Transverse colon (tissue), 4 donors: Measurements from ENCODE around the gene SMIM43. TPM values are rescaled to one million over a fixed set of nuclear protein-coding genes. Genes with fewer than 3 reads are reported as not detected.

ENCODE experiments used
- DNase-seq: peaks from one replicate; pipeline ENCODE4 v3.0.0-alpha.2; 2019
- H3K27ac ChIP-seq, 4 donors: fragments of 200-600 bp; sonication (generic); 2 replicates each; pipeline ENCODE4 v1.5.1; 2016 to 2018; ENCODE audit warnings: inconsistent platforms in 4 of 4
- H3K27me3 ChIP-seq: fragments of 200-600 bp; sonication (generic); 2 replicates; pipeline ENCODE4 v1.5.1; 2017; ENCODE audit warnings: inconsistent platforms
- H3K36me3 ChIP-seq, 4 donors: fragments of 200-600 bp; sonication (generic); 2 replicates each; pipeline ENCODE4 v1.5.1; 2017 to 2019; ENCODE audit warnings: inconsistent platforms in 4 of 4
- H3K4me1 ChIP-seq, 4 donors: fragments of 200-600 bp; sonication (generic); 2 replicates each; pipeline ENCODE4 v1.5.1; 2017 to 2020; ENCODE audit warnings: inconsistent platforms in 4 of 4
- H3K4me3 ChIP-seq, 4 donors: fragments of 200-600 bp; sonication (generic); 1 replicate in 1 of 4; 2 replicates in 3 of 4; pipeline versions ENCODE4 v1.5.1 to v1.6.1; 2017 to 2019; ENCODE audit warnings: inconsistent platforms in 4 of 4
- H3K9me3 ChIP-seq, 2 donors: fragments of 200-600 bp; sonication (generic); 2 replicates each; pipeline ENCODE4 v1.5.1; 2017 to 2019; ENCODE audit warnings: inconsistent platforms in 2 of 2
- EP300 ChIP-seq: sonication (generic); formaldehyde crosslinking; IDR thresholded peaks from one replicate; pipeline ENCODE4 v1.6.1; 2017; ENCODE audit warnings: antibody characterized with exemption, low read depth
- POLR2A ChIP-seq: fragments of 450-650 bp; IDR thresholded peaks from one replicate; pipeline ENCODE4 v1.6.1; 2016; ENCODE audit warnings: antibody characterized with exemption, mild to moderate bottlenecking, moderate library complexity
- POLR2AphosphoS5 ChIP-seq, 3 donors: sonication (generic); formaldehyde crosslinking; IDR thresholded peaks; one replicate each; pipeline ENCODE4 v1.6.1; 2016; ENCODE audit warnings: antibody characterized with exemption in 3 of 3
- WGBS, 2 donors: methylation state at CpG; one replicate each; pipeline ENCODE4 v1.1.5; 2018; ENCODE audit warnings: low coverage in 1 of 2; 5-methylcytosine and 5-hydroxymethylcytosine counted together
- in situ Hi-C, 4 donors: fragments of 200-750 bp; cut with MboI; loops; one replicate each; pipeline versions ENCODE4 v1.15.0 to v1.15.1; 2017; ENCODE audit warnings: low sequenced_read_pairs in 3 of 4, low pct_ligation_motif_present in 1 of 4, low pct_unique_long_range_greater_than_20kb in 1 of 4
- intact Hi-C: fragments of 100-400 bp; cut with DNase I; formaldehyde crosslinking; loops from one replicate; pipeline ENCODE4 v1.15.1; 2023; ENCODE audit warnings: low total_unique reads
- total RNA-seq, 4 donors: library from RNA; depleted of rRNA; stranded (reverse); fragments of >200 nt; gene quantifications; one replicate each; pipeline ENCODE4 v1.1.0, GENCODE V29; 2016
- TF ChIP-seq, protein P1 (sequence below), 5 experiments: fragments of 200-600 bp in 3 of 5; fragments of 450-650 bp in 2 of 5; sonication (generic) in 3 of 5; IDR thresholded peaks; 1 replicate in 2 of 5; 2 replicates in 3 of 5; pipeline ENCODE4 v1.5.1; 2016 to 2017; ENCODE audit warnings: antibody characterized with exemption in 5 of 5, inconsistent platforms in 3 of 5, mild to moderate bottlenecking in 2 of 5, moderate library complexity in 1 of 5

SMIM43 gene
- total RNA-seq, 4 donors from 2014 or later, result 0.27 TPM; not detected in 3

DNA sequence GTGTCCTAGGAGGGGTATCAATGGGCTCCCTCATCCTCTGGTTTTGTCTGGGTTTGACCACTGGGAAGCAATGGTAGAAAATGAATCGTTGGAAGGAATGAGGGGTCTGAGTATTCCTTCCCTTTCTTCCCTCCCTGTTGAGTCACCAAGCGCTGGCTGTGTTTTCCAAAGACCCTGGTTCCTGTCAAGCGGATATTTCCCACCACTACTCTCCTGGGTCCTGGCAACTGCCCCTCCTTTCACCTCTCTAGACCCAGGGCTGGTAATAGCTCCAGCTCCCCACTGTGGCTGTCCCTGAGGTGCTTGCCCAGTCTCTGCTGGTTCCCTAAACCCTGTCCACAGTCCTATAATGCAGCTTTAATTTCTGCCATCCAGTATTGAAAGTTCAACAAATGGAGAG lies 22.2 kb downstream of the SMIM43 start:
- no peaks in the 10 kb centered on the region for H3K4me1 ChIP-seq
- no peaks in the 10 kb centered on the region for H3K27me3 ChIP-seq
- no peak overlapping the region for H3K4me3 ChIP-seq
- no peaks in the 10 kb centered on the region for H3K9me3 ChIP-seq
- DNase-seq, result no peak
- 41 to 71% methylated on average over 2 to 3 of the region's 3 CpGs for WGBS, 2 donors
- H3K36me3 ChIP-seq, result no peaks in the 10 kb centered on the region
- TF ChIP-seq POLR2AphosphoS5 (IDR thresholded peaks at IDR 0.05) (no peak), POLR2A (no peak), EP300 (no peak)
- TF ChIP-seq, protein P1, sequence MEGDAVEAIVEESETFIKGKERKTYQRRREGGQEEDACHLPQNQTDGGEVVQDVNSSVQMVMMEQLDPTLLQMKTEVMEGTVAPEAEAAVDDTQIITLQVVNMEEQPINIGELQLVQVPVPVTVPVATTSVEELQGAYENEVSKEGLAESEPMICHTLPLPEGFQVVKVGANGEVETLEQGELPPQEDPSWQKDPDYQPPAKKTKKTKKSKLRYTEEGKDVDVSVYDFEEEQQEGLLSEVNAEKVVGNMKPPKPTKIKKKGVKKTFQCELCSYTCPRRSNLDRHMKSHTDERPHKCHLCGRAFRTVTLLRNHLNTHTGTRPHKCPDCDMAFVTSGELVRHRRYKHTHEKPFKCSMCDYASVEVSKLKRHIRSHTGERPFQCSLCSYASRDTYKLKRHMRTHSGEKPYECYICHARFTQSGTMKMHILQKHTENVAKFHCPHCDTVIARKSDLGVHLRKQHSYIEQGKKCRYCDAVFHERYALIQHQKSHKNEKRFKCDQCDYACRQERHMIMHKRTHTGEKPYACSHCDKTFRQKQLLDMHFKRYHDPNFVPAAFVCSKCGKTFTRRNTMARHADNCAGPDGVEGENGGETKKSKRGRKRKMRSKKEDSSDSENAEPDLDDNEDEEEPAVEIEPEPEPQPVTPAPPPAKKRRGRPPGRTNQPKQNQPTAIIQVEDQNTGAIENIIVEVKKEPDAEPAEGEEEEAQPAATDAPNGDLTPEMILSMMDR (IDR thresholded peaks at IDR 0.05), result no peak
- no peak overlapping the region for H3K27ac ChIP-seq
- in situ Hi-C loops, result loop anchor here (25.0 kb wide), 3 partner anchors 255 to 380 kb away; no protein-coding TSS in a partner anchor
- intact Hi-C loops, result no loop called here

GRCh38 chr4:121741751-121742150 lies 23.2 kb downstream of the SMIM43 start:
- H3K4me1 ChIP-seq, result no peaks in the 10 kb centered on the region
- no peak overlapping the region for H3K4me3 ChIP-seq
- no peaks in the 10 kb centered on the region for H3K27me3 ChIP-seq
- no peaks in the 10 kb centered on the region for H3K36me3 ChIP-seq
- DNase-seq, result no peak
- intact Hi-C loops, result no loop called here
- in situ Hi-C loops, result loop anchor here (25.0 kb wide), 3 partner anchors 254 to 379 kb away; no protein-coding TSS in a partner anchor
- TF ChIP-seq EP300, result no peak
- TF ChIP-seq, protein P1 (IDR thresholded peaks at IDR 0.05), result no peak
- no peak for TF ChIP-seq POLR2AphosphoS5 (IDR thresholded peaks at IDR 0.05)
- no peak for TF ChIP-seq POLR2A
- H3K9me3 ChIP-seq, result no peaks in the 10 kb centered on the region
- no peak overlapping the region for H3K27ac ChIP-seq
- 20 to 31% methylated on average over 7 of the region's 7 CpGs for WGBS, 2 donors

- TF ChIP-seq, protein P1 (IDR thresholded peaks at IDR 0.05), result no peak
- TF ChIP-seq EP300 (no peak), POLR2A (no peak), POLR2AphosphoS5 (IDR thresholded peaks at IDR 0.05) (no peak)
- in situ Hi-C loops, result loop anchor here (25.0 kb wide), 3 partner anchors 254 to 379 kb away; no protein-coding TSS in a partner anchor
- Histone ChIP-seq H3K9me3 (no peaks in the 10 kb centered on the region), H3K27me3 (no peaks in the 10 kb centered on the region), H3K27ac (no peak overlapping the region), H3K4me1 (no peaks in the 10 kb centered on the region), H3K4me3 (no peak overlapping the region), H3K36me3 (no peaks in the 10 kb centered on the region)
- DNase-seq, result no peak
- WGBS, 2 donors, result 76 to 86% methylated on average over 5 to 12 of the region's 12 CpGs
- intact Hi-C loops, result no loop called here
Measured at GRCh38 chr4:121740796-121741409, 24.1 kb downstream of the SMIM43 start.

DNA sequence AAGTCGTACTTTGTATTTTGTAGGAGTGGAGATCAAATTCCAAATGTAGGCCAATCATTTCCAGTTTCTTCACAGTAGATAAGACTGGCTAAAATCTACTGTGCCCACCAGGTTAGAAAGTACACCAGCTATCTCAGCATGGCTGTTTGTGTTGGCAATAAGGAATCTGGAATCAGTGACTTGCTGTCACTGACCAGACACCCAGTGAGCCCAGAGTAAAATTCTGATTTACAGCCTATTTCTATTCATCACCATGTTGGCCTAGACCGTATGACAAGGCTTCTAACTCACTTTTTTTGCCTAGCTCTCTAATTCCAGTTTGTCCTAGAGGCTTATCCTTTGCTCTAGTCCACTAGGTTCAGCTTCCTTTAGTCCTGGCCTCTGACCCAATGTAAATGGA lies 25.4 kb downstream of the SMIM43 start:
- H3K27me3 ChIP-seq, result no peaks in the 10 kb centered on the region
- H3K36me3 ChIP-seq, result no peaks in the 10 kb centered on the region
- in situ Hi-C loops, result loop anchor here (10.0 to 25.0 kb wide), 4 partner anchors 252 to 377 kb away; no protein-coding TSS in a partner anchor
- no peak for TF ChIP-seq POLR2AphosphoS5 (IDR thresholded peaks at IDR 0.05)
- no peak for TF ChIP-seq POLR2A
- TF ChIP-seq EP300, result no peak
- TF ChIP-seq, protein P1 (IDR thresholded peaks at IDR 0.05), result no peak
- intact Hi-C loops, result no loop called here
- H3K27ac ChIP-seq, result no peak overlapping the region
- H3K4me1 ChIP-seq, result no peaks in the 10 kb centered on the region
- no peak overlapping the region for H3K4me3 ChIP-seq
- WGBS, 2 donors, result 50 to 80% methylated on average over 1 to 2 of the region's 2 CpGs
- DNase-seq, result no peak
- no peaks in the 10 kb centered on the region for H3K9me3 ChIP-seq
